MM.1S (cell line): Measurements from ENCODE around the gene PLEKHA1.

Source experiments
- EZH2 ChIP-seq: fragments of 300-600 bp; sonication (generic); optimal IDR thresholded peaks from 2 replicates; pipeline ENCODE3; 2017; ENCODE audit warnings: low read depth, mild to moderate bottlenecking, antibody characterized with exemption, low read length, mixed read lengths
- EZH2phosphoT487 ChIP-seq: fragments of 300-600 bp; sonication (generic); IDR thresholded peaks from 2 replicates; pipeline ENCODE4 v1.6.1; 2018; ENCODE audit warnings: antibody characterized with exemption, low read length
- TF ChIP-seq, protein P1 (sequence below): fragments of 300-600 bp; sonication (generic); IDR thresholded peaks from 2 replicates; pipeline ENCODE4 v1.5.1; 2016; ENCODE audit warnings: antibody characterized with exemption, low read length, mixed read lengths

DNA sequence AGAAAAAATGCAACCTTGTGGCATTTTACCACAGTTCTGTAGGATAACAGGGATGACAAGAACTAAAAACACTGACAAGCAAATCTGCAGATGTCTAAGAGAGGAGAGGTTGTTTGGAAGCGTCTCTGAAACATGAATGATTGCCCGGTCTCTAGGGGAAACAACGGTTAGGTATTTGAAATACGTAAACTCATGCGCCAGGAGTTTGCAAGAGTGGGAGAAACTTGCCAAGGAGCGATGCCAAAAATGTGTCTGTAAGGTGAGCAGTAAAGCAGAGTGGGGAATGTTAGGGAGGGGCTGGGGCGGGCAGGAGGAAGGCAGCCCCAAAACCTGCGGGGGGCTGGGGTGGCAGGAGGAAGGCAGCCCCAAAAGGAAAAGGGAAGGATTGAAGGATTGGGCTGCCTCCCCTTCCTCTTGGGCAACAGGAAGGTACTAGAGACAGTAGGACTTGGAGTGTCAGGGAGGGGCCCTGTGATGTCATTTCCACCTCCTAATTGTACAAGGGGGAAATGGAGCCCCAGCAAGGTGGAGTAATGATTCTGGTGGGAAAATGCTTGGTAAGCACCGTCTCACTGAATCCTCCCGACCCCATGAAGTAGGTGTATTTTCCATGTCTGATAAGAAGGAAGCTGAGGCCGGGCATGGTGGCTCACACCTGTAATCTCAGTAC lies 33.2 kb upstream of the PLEKHA1 start:
- TF ChIP-seq, protein P1, sequence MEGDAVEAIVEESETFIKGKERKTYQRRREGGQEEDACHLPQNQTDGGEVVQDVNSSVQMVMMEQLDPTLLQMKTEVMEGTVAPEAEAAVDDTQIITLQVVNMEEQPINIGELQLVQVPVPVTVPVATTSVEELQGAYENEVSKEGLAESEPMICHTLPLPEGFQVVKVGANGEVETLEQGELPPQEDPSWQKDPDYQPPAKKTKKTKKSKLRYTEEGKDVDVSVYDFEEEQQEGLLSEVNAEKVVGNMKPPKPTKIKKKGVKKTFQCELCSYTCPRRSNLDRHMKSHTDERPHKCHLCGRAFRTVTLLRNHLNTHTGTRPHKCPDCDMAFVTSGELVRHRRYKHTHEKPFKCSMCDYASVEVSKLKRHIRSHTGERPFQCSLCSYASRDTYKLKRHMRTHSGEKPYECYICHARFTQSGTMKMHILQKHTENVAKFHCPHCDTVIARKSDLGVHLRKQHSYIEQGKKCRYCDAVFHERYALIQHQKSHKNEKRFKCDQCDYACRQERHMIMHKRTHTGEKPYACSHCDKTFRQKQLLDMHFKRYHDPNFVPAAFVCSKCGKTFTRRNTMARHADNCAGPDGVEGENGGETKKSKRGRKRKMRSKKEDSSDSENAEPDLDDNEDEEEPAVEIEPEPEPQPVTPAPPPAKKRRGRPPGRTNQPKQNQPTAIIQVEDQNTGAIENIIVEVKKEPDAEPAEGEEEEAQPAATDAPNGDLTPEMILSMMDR: no peak
- no peak for TF ChIP-seq EZH2
- TF ChIP-seq EZH2phosphoT487: no peak
